KMS-11 (cell line): Measurements from ENCODE around the gene FAM149B1.

Experiments
- H2AFZ ChIP-seq: fragments of 200-600 bp; sonication (generic); 2 replicates; pipeline ENCODE4 v1.6.1; 2016; ENCODE audit warnings: antibody characterized with exemption, mixed run types, low read depth
- H3K27ac ChIP-seq: fragments of 200-600 bp; sonication (generic); 2 replicates; pipeline ENCODE4 v1.6.1; 2016; ENCODE audit warnings: mild to moderate bottlenecking, mixed run types
- H3K27me3 ChIP-seq: fragments of 200-600 bp; sonication (generic); 2 replicates; pipeline ENCODE4 v1.6.1; 2017; ENCODE audit warnings: mild to moderate bottlenecking, low read depth, mixed run types, moderate library complexity; ENCODE audit not compliant: insufficient read depth
- H3K36me3 ChIP-seq: fragments of 200-600 bp; sonication (generic); 2 replicates; pipeline ENCODE4 v1.6.1; 2017; ENCODE audit warnings: mild to moderate bottlenecking, mixed run types; ENCODE audit not compliant: insufficient read depth
- H3K4me1 ChIP-seq: fragments of 200-600 bp; sonication (generic); 2 replicates; pipeline ENCODE4 v1.6.1; 2016; ENCODE audit warnings: mild to moderate bottlenecking, low read depth, mixed run types; ENCODE audit not compliant: poor library complexity, severe bottlenecking
- H3K4me2 ChIP-seq: fragments of 200-600 bp; sonication (generic); 2 replicates; pipeline ENCODE4 v1.7.0; 2016; ENCODE audit warnings: mild to moderate bottlenecking, mixed run types
- H3K4me3 ChIP-seq: fragments of 200-600 bp; sonication (generic); IDR thresholded peaks from 2 replicates; pipeline ENCODE4 v1.6.1; 2017; ENCODE audit warnings: low read depth, low read length, mixed read lengths; ENCODE audit not compliant: insufficient read depth
- H3K79me2 ChIP-seq: fragments of 200-600 bp; sonication (generic); 2 replicates; pipeline ENCODE4 v1.6.1; 2016; ENCODE audit warnings: low read depth, mixed run types; ENCODE audit not compliant: insufficient read depth
- H3K9ac ChIP-seq: fragments of 200-600 bp; sonication (generic); 2 replicates; pipeline ENCODE4 v1.6.1; 2016; ENCODE audit warnings: mild to moderate bottlenecking, mixed run types
- H4K20me1 ChIP-seq: fragments of 200-600 bp; sonication (generic); 2 replicates; pipeline ENCODE4 v1.6.1; 2016; ENCODE audit warnings: mild to moderate bottlenecking, mixed run types; ENCODE audit not compliant: insufficient read depth
- TF ChIP-seq, protein P1 (sequence below): fragments of 200-600 bp; sonication (generic); conservative IDR thresholded peaks from 2 replicates; pipeline ENCODE4 v1.6.1; 2017; ENCODE audit warnings: low read depth, mild to moderate bottlenecking, antibody characterized with exemption, low read length, moderate library complexity, mixed read lengths

FAM149B1 gene

GRCh38 chr10:73207883-73208282 lies 40.0 kb downstream of the FAM149B1 start:
- Histone ChIP-seq H3K4me1 (no peaks in the 10 kb centered on the region), H2AFZ (no peak overlapping the region), H3K79me2 (no peaks in the 10 kb centered on the region), H3K9ac (no peak overlapping the region), H3K27ac (no peak overlapping the region), H3K27me3 (no peaks in the 10 kb centered on the region), H3K4me3 (no peak overlapping the region), H3K4me2 (no peak overlapping the region), H4K20me1 (no peaks in the 10 kb centered on the region), H3K36me3 (no peaks in the 10 kb centered on the region)
- TF ChIP-seq, protein P1, sequence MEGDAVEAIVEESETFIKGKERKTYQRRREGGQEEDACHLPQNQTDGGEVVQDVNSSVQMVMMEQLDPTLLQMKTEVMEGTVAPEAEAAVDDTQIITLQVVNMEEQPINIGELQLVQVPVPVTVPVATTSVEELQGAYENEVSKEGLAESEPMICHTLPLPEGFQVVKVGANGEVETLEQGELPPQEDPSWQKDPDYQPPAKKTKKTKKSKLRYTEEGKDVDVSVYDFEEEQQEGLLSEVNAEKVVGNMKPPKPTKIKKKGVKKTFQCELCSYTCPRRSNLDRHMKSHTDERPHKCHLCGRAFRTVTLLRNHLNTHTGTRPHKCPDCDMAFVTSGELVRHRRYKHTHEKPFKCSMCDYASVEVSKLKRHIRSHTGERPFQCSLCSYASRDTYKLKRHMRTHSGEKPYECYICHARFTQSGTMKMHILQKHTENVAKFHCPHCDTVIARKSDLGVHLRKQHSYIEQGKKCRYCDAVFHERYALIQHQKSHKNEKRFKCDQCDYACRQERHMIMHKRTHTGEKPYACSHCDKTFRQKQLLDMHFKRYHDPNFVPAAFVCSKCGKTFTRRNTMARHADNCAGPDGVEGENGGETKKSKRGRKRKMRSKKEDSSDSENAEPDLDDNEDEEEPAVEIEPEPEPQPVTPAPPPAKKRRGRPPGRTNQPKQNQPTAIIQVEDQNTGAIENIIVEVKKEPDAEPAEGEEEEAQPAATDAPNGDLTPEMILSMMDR: no peak

DNA sequence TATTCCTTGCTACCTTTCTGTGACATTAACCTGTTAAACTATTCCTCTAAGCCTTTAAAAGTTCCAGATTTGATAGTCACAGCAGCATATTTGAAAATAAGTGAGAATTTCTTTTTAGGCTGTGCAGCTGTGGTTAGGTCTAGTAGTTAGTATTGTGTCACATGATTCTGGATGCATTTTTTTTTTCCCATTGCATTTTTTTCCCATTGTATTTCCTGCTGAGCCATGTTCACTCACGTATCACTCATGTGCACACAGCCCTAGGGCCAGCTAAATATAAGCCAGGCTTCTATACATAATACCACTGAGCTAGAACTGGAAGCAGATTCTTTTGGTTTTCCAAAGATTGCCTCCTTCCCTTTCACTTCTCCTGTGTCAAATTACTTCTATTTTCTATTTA lies 41.8 kb downstream of the FAM149B1 start:
- Histone ChIP-seq H3K4me3 (no peak overlapping the region), H3K27ac (no peak overlapping the region), H3K79me2 (no peaks in the 10 kb centered on the region), H3K4me1 (no peaks in the 10 kb centered on the region), H3K9ac (no peak overlapping the region), H2AFZ (no peak overlapping the region), H4K20me1 (no peaks in the 10 kb centered on the region), H3K27me3 (no peaks in the 10 kb centered on the region), H3K4me2 (no peak overlapping the region), H3K36me3 (no peaks in the 10 kb centered on the region)
- TF ChIP-seq, protein P1: no peak

DNA sequence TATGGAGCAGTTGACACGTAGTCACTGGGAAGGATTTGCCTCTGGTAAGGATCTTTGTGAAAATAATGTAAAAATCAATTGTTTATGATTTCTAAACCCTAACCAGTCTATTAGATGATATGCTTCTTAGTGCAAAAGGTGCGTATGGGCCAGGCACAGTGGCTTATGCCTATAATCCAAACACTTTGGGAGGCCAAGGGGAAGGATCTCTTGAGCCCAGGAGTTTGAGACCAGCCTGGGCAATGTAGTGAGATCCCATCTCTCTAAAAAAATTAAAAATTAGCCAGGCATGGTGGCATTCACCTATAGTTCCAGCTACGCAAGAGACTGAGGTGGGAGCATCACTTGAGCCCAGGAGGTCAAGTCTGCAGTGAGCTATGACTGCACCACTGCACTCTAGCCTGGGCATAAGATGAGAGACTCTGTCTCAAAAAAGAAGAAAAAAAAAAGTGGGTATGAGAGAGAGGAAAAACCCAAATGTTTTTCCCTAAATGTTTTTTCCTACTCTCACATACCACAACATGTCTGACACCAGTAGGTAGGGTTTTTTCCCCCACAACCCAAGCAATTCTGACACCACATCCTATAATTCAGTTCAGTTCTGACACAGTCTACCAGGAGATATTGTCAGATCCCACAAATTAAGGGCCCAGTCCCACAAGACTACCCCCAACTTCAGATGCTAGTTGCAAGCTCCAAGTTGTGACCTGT lies 42.6 kb downstream of the FAM149B1 start:
- H3K27ac ChIP-seq: no peak overlapping the region
- no peaks in the 10 kb centered on the region for H3K4me1 ChIP-seq
- no peaks in the 10 kb centered on the region for H3K36me3 ChIP-seq
- no peaks in the 10 kb centered on the region for H3K79me2 ChIP-seq
- no peaks in the 10 kb centered on the region for H4K20me1 ChIP-seq
- no peaks in the 10 kb centered on the region for H3K27me3 ChIP-seq
- no peak overlapping the region for H2AFZ ChIP-seq
- TF ChIP-seq, protein P1: no peak
- H3K9ac ChIP-seq: no peak overlapping the region
- no peak overlapping the region for H3K4me3 ChIP-seq
- H3K4me2 ChIP-seq: no peak overlapping the region

DNA sequence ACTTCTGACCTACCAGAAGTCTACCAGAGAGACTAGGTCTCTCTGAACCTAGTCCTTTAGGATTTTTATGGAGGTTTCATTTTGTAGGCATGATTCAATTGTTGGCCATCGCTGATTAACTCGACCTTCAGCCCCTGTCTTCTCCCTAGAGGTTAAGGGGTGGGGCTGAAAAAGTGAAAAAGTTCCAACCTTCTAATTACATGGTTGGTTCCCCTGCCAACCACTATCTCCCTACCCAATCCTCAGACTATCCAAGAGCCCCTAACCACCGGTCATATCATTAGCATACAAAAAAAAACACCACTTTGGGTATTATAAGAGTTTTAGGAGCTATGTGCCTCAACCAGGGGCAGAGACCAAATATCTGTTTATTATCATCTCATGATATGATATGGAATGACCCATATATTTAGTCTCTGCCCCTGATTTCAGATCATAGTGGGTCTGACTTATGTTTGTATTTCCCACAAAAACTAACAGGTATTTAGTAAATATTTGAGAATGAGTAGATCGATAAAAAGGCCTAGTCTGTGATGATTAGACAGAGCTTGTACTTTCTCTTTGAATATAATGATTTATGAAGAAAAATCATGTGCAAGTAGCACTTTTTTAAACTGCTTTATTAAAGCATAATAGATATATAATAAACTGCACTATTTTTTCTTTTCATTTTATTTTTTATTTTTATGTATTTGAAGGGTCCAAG lies 43.3 kb downstream of the FAM149B1 start:
- H4K20me1 ChIP-seq: no peaks in the 10 kb centered on the region
- no peak overlapping the region for H2AFZ ChIP-seq
- TF ChIP-seq, protein P1: no peak
- no peak overlapping the region for H3K27ac ChIP-seq
- no peaks in the 10 kb centered on the region for H3K79me2 ChIP-seq
- H3K36me3 ChIP-seq: no peaks in the 10 kb centered on the region
- H3K4me3 ChIP-seq: no peak overlapping the region
- H3K4me2 ChIP-seq: no peak overlapping the region
- no peaks in the 10 kb centered on the region for H3K4me1 ChIP-seq
- no peak overlapping the region for H3K9ac ChIP-seq
- no peaks in the 10 kb centered on the region for H3K27me3 ChIP-seq
